ENCODE measurements around the gene GATA3. TPM values are rescaled to one million over a fixed set of nuclear protein-coding genes. Genes with fewer than 3 reads are reported as not detected.

The GATA3 gene
- total RNA-seq, 1 donor from 2014 or later, result 3.2 TPM

GRCh38 chr10:8064436-8064835, 9.9 kb downstream of the GATA3 start:
- H3K4me1 ChIP-seq, result peaks cover 11% of the 10 kb centered on the region
- no peak overlapping the region for H3K4me3 ChIP-seq
- peaks cover 36% of the 10 kb centered on the region for H3K27me3 ChIP-seq
- no peak for TF ChIP-seq CTCF (IDR thresholded peaks at IDR 0.05)
- no peaks in the 10 kb centered on the region for H3K9me3 ChIP-seq
- H3K27ac ChIP-seq, result no peak overlapping the region
- H3K36me3 ChIP-seq, result peaks cover under 1% of the 10 kb centered on the region
- ATAC-seq (no peak), DNase-seq (no peak)
- intact Hi-C loops (cut with DNase I), result no loop called here

- ATAC-seq (no peak), DNase-seq (no peak)
Observed at GRCh38 chr10:8065651-8066050, 11.2 kb downstream of the GATA3 start.

GRCh38 chr10:8066124-8066523, 11.6 kb downstream of the GATA3 start:
- H3K9me3 ChIP-seq, result no peaks in the 10 kb centered on the region
- no peaks in the 10 kb centered on the region for H3K4me1 ChIP-seq
- TF ChIP-seq CTCF (IDR thresholded peaks at IDR 0.05), result no peak
- H3K27ac ChIP-seq, result no peak overlapping the region
- H3K27me3 ChIP-seq, result peaks cover 30% of the 10 kb centered on the region
- intact Hi-C loops (cut with DNase I), result no loop called here
- ATAC-seq, result no peak
- no peak for DNase-seq
- peaks cover 4% of the 10 kb centered on the region for H3K36me3 ChIP-seq
- H3K4me3 ChIP-seq, result no peak overlapping the region

More at GRCh38 chr10:8065651-8066050, 11.2 kb downstream of the GATA3 start:
- H3K36me3 ChIP-seq, result peaks cover 4% of the 10 kb centered on the region
- no peak overlapping the region for H3K27ac ChIP-seq
- TF ChIP-seq CTCF (IDR thresholded peaks at IDR 0.05), result no peak
- H3K27me3 ChIP-seq, result peaks cover 35% of the 10 kb centered on the region
- no peak overlapping the region for H3K4me3 ChIP-seq
- H3K9me3 ChIP-seq, result no peaks in the 10 kb centered on the region
- H3K4me1 ChIP-seq, result no peaks in the 10 kb centered on the region
- intact Hi-C loops (cut with DNase I), result no loop called here

GRCh38 chr10:8066797-8067196, 12.3 kb downstream of the GATA3 start:
- TF ChIP-seq CTCF (IDR thresholded peaks at IDR 0.05), result no peak
- H3K4me3 ChIP-seq, result no peak overlapping the region
- H3K27ac ChIP-seq, result no peak overlapping the region
- H3K27me3 ChIP-seq, result peaks cover 24% of the 10 kb centered on the region
- ATAC-seq (no peak), DNase-seq (no peak)
- peaks cover 4% of the 10 kb centered on the region for H3K36me3 ChIP-seq
- no peaks in the 10 kb centered on the region for H3K4me1 ChIP-seq
- H3K9me3 ChIP-seq, result no peaks in the 10 kb centered on the region
- intact Hi-C loops (cut with DNase I), result no loop called here

GRCh38 chr10:8069108-8069507, 14.6 kb downstream of the GATA3 start:
- DNase-seq (no peak), ATAC-seq (no peak)
- H3K36me3 ChIP-seq, result peaks cover 4% of the 10 kb centered on the region
- no peak overlapping the region for H3K4me3 ChIP-seq
- intact Hi-C loops (cut with DNase I), result no loop called here
- H3K27ac ChIP-seq, result no peak overlapping the region
- H3K9me3 ChIP-seq, result no peaks in the 10 kb centered on the region
- H3K4me1 ChIP-seq, result no peaks in the 10 kb centered on the region
- peaks cover 9% of the 10 kb centered on the region for H3K27me3 ChIP-seq
- TF ChIP-seq CTCF (IDR thresholded peaks at IDR 0.05), result no peak

- no peaks in the 10 kb centered on the region for H3K4me1 ChIP-seq
- no peaks in the 10 kb centered on the region for H3K9me3 ChIP-seq
- H3K36me3 ChIP-seq, result peaks cover 4% of the 10 kb centered on the region
- H3K27me3 ChIP-seq, result peaks cover 5% of the 10 kb centered on the region
- TF ChIP-seq CTCF (IDR thresholded peaks at IDR 0.05), result no peak
- H3K4me3 ChIP-seq, result no peak overlapping the region
- ATAC-seq (no peak), DNase-seq (no peak)
- H3K27ac ChIP-seq, result no peak overlapping the region
- intact Hi-C loops (cut with DNase I), result no loop called here
Observed at GRCh38 chr10:8069627-8070026, 15.1 kb downstream of the GATA3 start.
